ENCODE measurements around the gene FXR2. TPM values are rescaled to one million over a fixed set of nuclear protein-coding genes. Genes with fewer than 3 reads are reported as not detected.
"Not testable (repeated sequence)": the region's sequence is repeated elsewhere in the genome, so short reads cannot be mapped to it uniquely, and the experiment has no call there.

FXR2 gene
- total RNA-seq (2014; rRNA removed; shearing (Covaris generic)), result 30.2 and 30.6 TPM in 2 replicates

GRCh38 chr17:7614425-7615264 lies at the start of gene FXR2:
FXR2 (minus strand) TSS chr17:7614897; CDS start chr17:7614532, 365 bp downstream.
- H3K9me3 ChIP-seq (replicated peaks), result no peaks in the 10 kb centered on the region
- H3K27me3 ChIP-seq, result no peaks in the 10 kb centered on the region
- H3K4me1 ChIP-seq, result peaks cover 6% of the 10 kb centered on the region; the same call in 1 of the 2 replicates
- peak within 1 kb of the TSS; percentile 83 for H3K4me3 ChIP-seq
- peak within 1 kb of the TSS; percentile 58 for H3K27ac ChIP-seq
- peak; percentile 98 for DNase-seq
- no peaks in the 10 kb centered on the region for H3K36me3 ChIP-seq

GRCh38 chr17:7656958-7657609 lies 42.4 kb upstream of the FXR2 start:
- Histone ChIP-seq H3K4me3 (no peak overlapping the region), H3K27ac (no peak overlapping the region), H3K27me3 (no peaks in the 10 kb centered on the region; the same call in 1 of the 2 replicates), H3K4me1 (no peaks in the 10 kb centered on the region), H3K36me3 (no peaks in the 10 kb centered on the region), H3K9me3 (replicated peaks) (no peaks in the 10 kb centered on the region)
- DNase-seq, result no peak

- Histone ChIP-seq H3K27ac (no peak overlapping the region), H3K9me3 (replicated peaks) (no peaks in the 10 kb centered on the region), H3K36me3 (no peaks in the 10 kb centered on the region), H3K4me3 (no peak overlapping the region), H3K4me1 (no peaks in the 10 kb centered on the region), H3K27me3 (peaks cover 7% of the 10 kb centered on the region; the same call in 1 of the 2 replicates)
- no peak for DNase-seq
Measured at GRCh38 chr17:7655541-7655840, 40.8 kb upstream of the FXR2 start.

GRCh38 chr17:7654832-7655540 lies 40.3 kb upstream of the FXR2 start:
- no peaks in the 10 kb centered on the region for H3K9me3 ChIP-seq (replicated peaks)
- H3K27ac ChIP-seq, result no peak overlapping the region
- H3K36me3 ChIP-seq, result no peaks in the 10 kb centered on the region
- H3K4me1 ChIP-seq, result no peaks in the 10 kb centered on the region
- H3K27me3 ChIP-seq, result peaks cover 7% of the 10 kb centered on the region; the same call in 1 of the 2 replicates
- DNase-seq, result no peak
- no peak overlapping the region for H3K4me3 ChIP-seq

- no peaks in the 10 kb centered on the region for H3K4me1 ChIP-seq
- H3K4me3 ChIP-seq, result no peak overlapping the region
- peaks cover 7% of the 10 kb centered on the region; the same call in 1 of the 2 replicates for H3K27me3 ChIP-seq
- no peak for DNase-seq
- H3K36me3 ChIP-seq, result no peaks in the 10 kb centered on the region
- H3K9me3 ChIP-seq (replicated peaks), result no peaks in the 10 kb centered on the region
- H3K27ac ChIP-seq, result no peak overlapping the region
Measured at GRCh38 chr17:7652388-7653356, 38.0 kb upstream of the FXR2 start.

GRCh38 chr17:7651665-7652387 lies 37.1 kb upstream of the FXR2 start:
- Histone ChIP-seq H3K9me3 (replicated peaks) (no peaks in the 10 kb centered on the region), H3K27me3 (peaks cover 7% of the 10 kb centered on the region; the same call in 1 of the 2 replicates), H3K27ac (no peak overlapping the region), H3K4me1 (no peaks in the 10 kb centered on the region), H3K36me3 (no peaks in the 10 kb centered on the region), H3K4me3 (peak overlapping the region; percentile 41; the same call in 1 of the 2 replicates)
- DNase-seq, result no peak

GRCh38 chr17:7651097-7651664 lies 36.5 kb upstream of the FXR2 start:
- Histone ChIP-seq H3K4me1 (no peaks in the 10 kb centered on the region), H3K27ac (no peak overlapping the region), H3K36me3 (no peaks in the 10 kb centered on the region), H3K9me3 (replicated peaks) (no peaks in the 10 kb centered on the region), H3K4me3 (peak overlapping the region; percentile 41), H3K27me3 (peaks cover 7% of the 10 kb centered on the region; the same call in 1 of the 2 replicates)
- no peak for DNase-seq

- Histone ChIP-seq H3K4me3 (peak within 1 kb of the TSS; percentile 41), H3K27me3 (peaks cover 7% of the 10 kb centered on the region; the same call in 1 of the 2 replicates)
Measured at GRCh38 chr17:7650509-7651096, 35.9 kb upstream of the FXR2 start, which contains the start of gene ATP1B2. ATP1B2 (plus strand) TSS chr17:7650926; CDS start chr17:7651519, 593 bp downstream.

GRCh38 chr17:7647018-7647417 lies 32.3 kb upstream of the FXR2 start:
- no peak overlapping the region for H3K4me3 ChIP-seq
- DNase-seq, result no peak
- no peaks in the 10 kb centered on the region for H3K36me3 ChIP-seq
- H3K4me1 ChIP-seq, result no peaks in the 10 kb centered on the region
- H3K27ac ChIP-seq, result no peak overlapping the region
- peaks cover 7% of the 10 kb centered on the region; the same call in 1 of the 2 replicates for H3K27me3 ChIP-seq
- H3K9me3 ChIP-seq (replicated peaks), result no peaks in the 10 kb centered on the region

More at GRCh38 chr17:7650509-7651096, 35.9 kb upstream of the FXR2 start, which contains the start of gene ATP1B2:
- Histone ChIP-seq H3K4me1 (no peaks in the 10 kb centered on the region), H3K27ac (no peak within 1 kb of the TSS), H3K9me3 (replicated peaks) (no peaks in the 10 kb centered on the region), H3K36me3 (no peaks in the 10 kb centered on the region)
- peak; percentile 83 for DNase-seq

GRCh38 chr17:7646457-7646856 lies 31.8 kb upstream of the FXR2 start:
- Histone ChIP-seq H3K9me3 (replicated peaks) (no peaks in the 10 kb centered on the region), H3K4me3 (no peak overlapping the region), H3K36me3 (no peaks in the 10 kb centered on the region), H3K4me1 (no peaks in the 10 kb centered on the region), H3K27ac (no peak overlapping the region), H3K27me3 (peaks cover 5% of the 10 kb centered on the region; the same call in 1 of the 2 replicates)
- no peak for DNase-seq

GRCh38 chr17:7644775-7645174 lies 30.1 kb upstream of the FXR2 start:
- H3K4me3 ChIP-seq, result no peak overlapping the region
- no peak for DNase-seq
- no peaks in the 10 kb centered on the region for H3K4me1 ChIP-seq
- H3K27ac ChIP-seq, result no peak overlapping the region
- H3K9me3 ChIP-seq (replicated peaks), result no peaks in the 10 kb centered on the region
- no peaks in the 10 kb centered on the region for H3K27me3 ChIP-seq
- no peaks in the 10 kb centered on the region for H3K36me3 ChIP-seq

GRCh38 chr17:7641635-7642034 lies 26.9 kb upstream of the FXR2 start:
- H3K36me3 ChIP-seq; H3K27ac ChIP-seq; H3K4me3 ChIP-seq; H3K27me3 ChIP-seq; H3K4me1 ChIP-seq; H3K9me3 ChIP-seq (replicated peaks); DNase-seq: not testable (repeated sequence)

GRCh38 chr17:7640783-7641182 lies 26.1 kb upstream of the FXR2 start:
- H3K36me3 ChIP-seq, result no peaks in the 10 kb centered on the region
- H3K4me1 ChIP-seq, result no peaks in the 10 kb centered on the region
- H3K27me3 ChIP-seq, result no peaks in the 10 kb centered on the region
- no peak overlapping the region for H3K27ac ChIP-seq
- no peak overlapping the region for H3K4me3 ChIP-seq
- H3K9me3 ChIP-seq (replicated peaks), result no peaks in the 10 kb centered on the region
- DNase-seq, result no peak

Data from SJCRH30 (cell line).